Measurements from ENCODE around the gene ADA.

DNA sequence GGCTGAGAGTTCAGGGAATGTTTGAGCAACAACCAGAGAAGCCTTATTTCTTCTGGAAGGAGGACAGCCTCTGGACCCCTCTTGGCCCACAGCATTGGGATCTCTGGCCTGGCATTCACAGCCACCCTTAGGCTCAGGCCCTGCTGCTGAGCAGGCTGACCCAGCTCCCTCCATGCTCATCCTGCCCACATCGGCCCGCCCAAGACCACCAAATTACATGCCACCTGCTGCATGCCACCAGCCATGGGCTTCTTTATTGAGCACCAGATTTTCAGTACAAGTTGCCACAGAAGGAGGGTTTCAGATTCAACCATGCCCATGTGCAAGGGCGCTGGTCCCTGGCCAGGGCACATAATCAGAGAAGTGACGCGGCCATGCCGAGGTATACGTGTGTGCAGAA, 32.2 kb downstream of the ADA start:
- TF ChIP-seq POLR2A (IDR thresholded peaks at IDR 0.05): no peak
- TF ChIP-seq, protein P1, sequence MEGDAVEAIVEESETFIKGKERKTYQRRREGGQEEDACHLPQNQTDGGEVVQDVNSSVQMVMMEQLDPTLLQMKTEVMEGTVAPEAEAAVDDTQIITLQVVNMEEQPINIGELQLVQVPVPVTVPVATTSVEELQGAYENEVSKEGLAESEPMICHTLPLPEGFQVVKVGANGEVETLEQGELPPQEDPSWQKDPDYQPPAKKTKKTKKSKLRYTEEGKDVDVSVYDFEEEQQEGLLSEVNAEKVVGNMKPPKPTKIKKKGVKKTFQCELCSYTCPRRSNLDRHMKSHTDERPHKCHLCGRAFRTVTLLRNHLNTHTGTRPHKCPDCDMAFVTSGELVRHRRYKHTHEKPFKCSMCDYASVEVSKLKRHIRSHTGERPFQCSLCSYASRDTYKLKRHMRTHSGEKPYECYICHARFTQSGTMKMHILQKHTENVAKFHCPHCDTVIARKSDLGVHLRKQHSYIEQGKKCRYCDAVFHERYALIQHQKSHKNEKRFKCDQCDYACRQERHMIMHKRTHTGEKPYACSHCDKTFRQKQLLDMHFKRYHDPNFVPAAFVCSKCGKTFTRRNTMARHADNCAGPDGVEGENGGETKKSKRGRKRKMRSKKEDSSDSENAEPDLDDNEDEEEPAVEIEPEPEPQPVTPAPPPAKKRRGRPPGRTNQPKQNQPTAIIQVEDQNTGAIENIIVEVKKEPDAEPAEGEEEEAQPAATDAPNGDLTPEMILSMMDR (IDR thresholded peaks at IDR 0.05): no peak

Data from Peyer's patch (tissue), 4 donors.